Measurements from ENCODE around the gene IMPACT. TPM values are rescaled to one million over a fixed set of nuclear protein-coding genes. Genes with fewer than 3 reads are reported as not detected.

The IMPACT gene
- total RNA-seq, 2 experiments from 2014 or later, result 8.4 to 10.6 TPM

DNA sequence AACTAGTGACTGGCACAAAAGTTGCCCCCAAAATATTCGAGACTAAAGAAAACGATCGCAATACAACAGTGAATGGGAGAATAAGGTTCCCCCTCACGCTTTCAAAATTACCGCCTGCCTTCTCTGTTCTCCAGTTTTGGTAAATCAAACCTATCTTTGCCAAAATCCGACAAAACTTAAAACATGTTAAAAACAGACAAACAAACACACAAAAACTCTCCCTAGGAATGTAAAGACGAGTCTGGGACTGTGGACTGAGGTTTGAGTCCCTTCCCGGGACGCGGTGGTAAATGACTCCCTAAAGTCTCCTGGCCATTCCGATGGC, 435 bp upstream of the IMPACT start:
- peaks cover 7% of the 10 kb centered on the region for H3K9me3 Mint-ChIP-seq
- no peak for DNase-seq
- H3K27ac Mint-ChIP-seq, result peak overlapping the region; percentile 72
- ATAC-seq (ENCODE audit: poor library complexity), result no peak
- POLR2A ChIA-PET, result interaction anchor here (1.4 kb wide), 2 partner anchors 12 to 28 kb away, joined by 4 to 6 read pairs; partner anchors contain the start of gene OSBPL1A
- Histone ChIP-seq H3K27ac (ENCODE audit: low read depth in 1 of 2, low read length in 2 of 2) (no peak overlapping the region), H3K27me3 (ENCODE audit: control insufficient read depth in 1 of 2, insufficient read depth in 2 of 2, low read length in 2 of 2) (peaks cover 0 to 12% of the 10 kb centered on the region in 2 experiments), H3K9me3 (ENCODE audit: control insufficient read depth in 1 of 2, insufficient read depth in 1 of 2, low read length in 2 of 2) (peaks cover 0 to 5% of the 10 kb centered on the region in 2 experiments), H3K4me1 (ENCODE audit: insufficient read depth, low read length) (peaks cover 17% of the 10 kb centered on the region), H3K36me3 (ENCODE audit: insufficient read depth, low read length) (no peaks in the 10 kb centered on the region), H3K4me3 (ENCODE audit: low read length) (peak overlapping the region; percentile 74)
- CTCF ChIA-PET, result no interaction called here
- intact Hi-C loops (cut with DNase I, micrococcal nuclease), result loop anchor here in 1 of 2 experiments (5.0 to 10.0 kb wide), 2 partner anchors 34 to 841 kb away; partner anchors contain the start of gene NPC1
- TF ChIP-seq, protein P1, sequence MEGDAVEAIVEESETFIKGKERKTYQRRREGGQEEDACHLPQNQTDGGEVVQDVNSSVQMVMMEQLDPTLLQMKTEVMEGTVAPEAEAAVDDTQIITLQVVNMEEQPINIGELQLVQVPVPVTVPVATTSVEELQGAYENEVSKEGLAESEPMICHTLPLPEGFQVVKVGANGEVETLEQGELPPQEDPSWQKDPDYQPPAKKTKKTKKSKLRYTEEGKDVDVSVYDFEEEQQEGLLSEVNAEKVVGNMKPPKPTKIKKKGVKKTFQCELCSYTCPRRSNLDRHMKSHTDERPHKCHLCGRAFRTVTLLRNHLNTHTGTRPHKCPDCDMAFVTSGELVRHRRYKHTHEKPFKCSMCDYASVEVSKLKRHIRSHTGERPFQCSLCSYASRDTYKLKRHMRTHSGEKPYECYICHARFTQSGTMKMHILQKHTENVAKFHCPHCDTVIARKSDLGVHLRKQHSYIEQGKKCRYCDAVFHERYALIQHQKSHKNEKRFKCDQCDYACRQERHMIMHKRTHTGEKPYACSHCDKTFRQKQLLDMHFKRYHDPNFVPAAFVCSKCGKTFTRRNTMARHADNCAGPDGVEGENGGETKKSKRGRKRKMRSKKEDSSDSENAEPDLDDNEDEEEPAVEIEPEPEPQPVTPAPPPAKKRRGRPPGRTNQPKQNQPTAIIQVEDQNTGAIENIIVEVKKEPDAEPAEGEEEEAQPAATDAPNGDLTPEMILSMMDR (IDR thresholded peaks at IDR 0.05), result no peak
- peaks cover 36% of the 10 kb centered on the region for H3K27me3 Mint-ChIP-seq
- peaks cover 32% of the 10 kb centered on the region for H3K4me1 Mint-ChIP-seq (ENCODE audit: low read depth)
- peaks cover 25% of the 10 kb centered on the region for H3K36me3 Mint-ChIP-seq (ENCODE audit: low read depth)
- peak overlapping the region; percentile 82 for H3K4me3 Mint-ChIP-seq

DNA sequence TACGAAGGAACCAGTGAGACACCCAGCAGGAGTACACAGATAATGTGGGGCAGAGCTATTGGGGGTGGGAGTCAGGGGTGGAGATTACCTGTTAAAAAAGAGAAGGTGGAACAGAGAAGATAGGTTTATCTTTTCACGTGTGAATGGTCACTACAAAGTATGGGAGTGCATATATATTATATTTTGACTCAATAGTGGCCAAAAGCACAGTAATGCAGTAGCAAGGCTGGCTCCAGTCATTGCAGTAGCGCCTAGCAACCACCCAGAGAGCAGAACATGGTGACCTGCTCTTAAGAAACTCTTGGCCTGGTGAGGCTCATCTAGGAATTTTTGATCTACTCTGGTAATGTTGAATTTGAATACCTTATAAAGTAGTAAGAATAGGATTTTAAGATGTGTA, 1.0 kb downstream of the IMPACT start:
- H3K27me3 Mint-ChIP-seq, result peaks cover 22% of the 10 kb centered on the region
- peak overlapping the region; percentile 90 for H3K4me3 Mint-ChIP-seq
- ChIA-PET POLR2A (interaction anchor here (0.5 to 1.4 kb wide), 4 partner anchors 14 to 974 kb away, joined by 3 to 6 read pairs (median 4); partner anchors contain the start of gene OSBPL1A), CTCF (no interaction called here)
- no peaks in the 10 kb centered on the region for H3K36me3 ChIP-seq (ENCODE audit: insufficient read depth, low read length)
- H3K27ac Mint-ChIP-seq, result peak overlapping the region; percentile 69
- no peak overlapping the region for H3K4me3 ChIP-seq (ENCODE audit: low read length)
- H3K27me3 ChIP-seq (ENCODE audit: control insufficient read depth in 1 of 2, insufficient read depth in 2 of 2, low read length in 2 of 2), result peaks cover 0 to 7% of the 10 kb centered on the region in 2 experiments
- H3K9me3 ChIP-seq (ENCODE audit: control insufficient read depth in 1 of 2, insufficient read depth in 1 of 2, low read length in 2 of 2), result peaks cover 0 to 5% of the 10 kb centered on the region in 2 experiments
- intact Hi-C loops (cut with DNase I, micrococcal nuclease), result loop anchor here in 1 of 2 experiments (5.0 to 10.0 kb wide), 2 partner anchors 35 to 843 kb away; partner anchors contain the start of gene NPC1
- peaks cover 32% of the 10 kb centered on the region for H3K36me3 Mint-ChIP-seq (ENCODE audit: low read depth)
- DNase-seq (no peak), ATAC-seq (ENCODE audit: poor library complexity) (no peak)
- H3K4me1 ChIP-seq (ENCODE audit: insufficient read depth, low read length), result peaks cover 17% of the 10 kb centered on the region
- TF ChIP-seq, protein P1 (IDR thresholded peaks at IDR 0.05), result no peak
- H3K27ac ChIP-seq (ENCODE audit: low read depth in 1 of 2, low read length in 2 of 2), result no peak overlapping the region
- peaks cover 7% of the 10 kb centered on the region for H3K9me3 Mint-ChIP-seq
- peaks cover 32% of the 10 kb centered on the region for H3K4me1 Mint-ChIP-seq (ENCODE audit: low read depth)

DNA sequence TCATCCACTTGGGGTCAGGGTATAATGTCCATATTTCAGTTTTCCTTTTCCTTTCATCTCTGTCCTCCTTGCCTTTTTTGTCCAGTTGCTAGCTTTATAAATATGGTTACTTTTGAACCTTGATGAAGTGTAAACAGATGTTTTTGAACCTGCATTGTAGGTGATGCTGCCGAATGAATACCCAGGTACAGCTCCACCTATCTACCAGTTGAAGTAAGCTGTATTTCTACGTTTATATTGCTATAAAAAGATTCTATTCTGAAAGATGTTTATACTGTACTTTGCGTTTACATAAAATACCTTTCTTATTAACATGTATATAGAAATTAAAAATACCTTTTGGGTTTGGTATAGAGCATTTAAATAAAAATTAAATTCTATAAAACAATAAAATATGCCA, 2.2 kb downstream of the IMPACT start:
- peaks cover 32% of the 10 kb centered on the region for H3K4me1 Mint-ChIP-seq (ENCODE audit: low read depth)
- H3K27ac Mint-ChIP-seq, result no peak overlapping the region
- Histone ChIP-seq H3K4me3 (ENCODE audit: low read length) (no peak overlapping the region), H3K36me3 (ENCODE audit: insufficient read depth, low read length) (no peaks in the 10 kb centered on the region), H3K27me3 (ENCODE audit: control insufficient read depth in 1 of 2, insufficient read depth in 2 of 2, low read length in 2 of 2) (peaks cover 0 to 4% of the 10 kb centered on the region in 2 experiments), H3K9me3 (ENCODE audit: control insufficient read depth in 1 of 2, insufficient read depth in 1 of 2, low read length in 2 of 2) (peaks cover 0 to 5% of the 10 kb centered on the region in 2 experiments), H3K4me1 (ENCODE audit: insufficient read depth, low read length) (peaks cover 17% of the 10 kb centered on the region), H3K27ac (ENCODE audit: low read depth in 1 of 2, low read length in 2 of 2) (no peak overlapping the region)
- POLR2A ChIA-PET, result interaction anchor here (0.6 kb wide), 1 partner anchor 154 kb away, joined by 3 read pairs; no protein-coding TSS in a partner anchor
- intact Hi-C loops (cut with DNase I, micrococcal nuclease), result loop anchor here in 1 of 2 experiments (5.0 to 10.0 kb wide), 2 partner anchors 36 to 844 kb away; partner anchors contain the start of gene NPC1
- DNase-seq (no peak), ATAC-seq (ENCODE audit: poor library complexity) (no peak)
- peak overlapping the region; percentile 77 for H3K4me3 Mint-ChIP-seq
- H3K36me3 Mint-ChIP-seq (ENCODE audit: low read depth), result peaks cover 36% of the 10 kb centered on the region
- peaks cover 7% of the 10 kb centered on the region for H3K9me3 Mint-ChIP-seq
- CTCF ChIA-PET, result no interaction called here
- TF ChIP-seq, protein P1 (IDR thresholded peaks at IDR 0.05), result no peak
- peaks cover 10% of the 10 kb centered on the region for H3K27me3 Mint-ChIP-seq
